A549 (cell line): ENCODE measurements around the gene NR1D1. TPM values are rescaled to one million over a fixed set of nuclear protein-coding genes. Genes with fewer than 3 reads are reported as not detected.

Source experiments
- ATAC-seq, 2 experiments: fragments of 200-7000 bp in 1 of 2; fragments of >200 bp in 1 of 2; cut with Nextera tagmentation in 1 of 2; cut with Tn5 transposase in 1 of 2; 3 replicates each; pipeline versions ENCODE4 v1.8.0 to v1.9.1; 2018 to 2020; ENCODE audit warnings: mild to moderate bottlenecking in 1 of 2, moderate library complexity in 1 of 2
- CTCF ChIA-PET: fragments of 300-600 bp; sonication (Branson Sonifier 250); formaldehyde crosslinking; extraction: SDS; loops from one replicate; lab custom pipeline; 2021; ENCODE audit warnings: antibody characterized with exemption, inconsistent platforms; lab: Yijun Ruan, JAX
- POLR2A ChIA-PET: fragments of 350-600 bp; formaldehyde crosslinking; extraction: SDS; loops from one replicate; lab custom pipeline; 2021; ENCODE audit warnings: antibody characterized with exemption, inconsistent platforms; lab: Yijun Ruan, JAX
- DNase-seq, 2 experiments: peaks; one replicate each; pipeline versions ENCODE4 v3.0.0 to v3.0.0-alpha.2; 2011 to 2016; ENCODE audit warnings: low read depth in 1 of 2, low spot score in 1 of 2
- FAIRE-seq: peaks from 2 replicates; lab custom pipeline; 2011; peaks lifted over from hg19 to GRCh38; lab: Jason Lieb, UNC
- H3K27ac ChIP-seq, 2 experiments: fragments of >200 bp; sonication (Bioruptor Twin); formaldehyde crosslinking; 3 replicates each; pipeline ENCODE4 v1.5.1; 2016 to 2017
- H3K4me1 ChIP-seq: fragments of >200 bp; sonication (Bioruptor Twin); formaldehyde crosslinking; 3 replicates; pipeline ENCODE4 v1.6.1; 2016
- H3K4me2 ChIP-seq: fragments of >200 bp; sonication (Bioruptor Twin); formaldehyde crosslinking; 3 replicates; pipeline ENCODE4 v1.6.1; 2016
- H3K4me3 ChIP-seq: fragments of >200 bp; sonication (Bioruptor Twin); formaldehyde crosslinking; 3 replicates; pipeline ENCODE4 v1.5.1; 2016
- H3K9me3 ChIP-seq: fragments of >200 bp; sonication (Bioruptor Twin); formaldehyde crosslinking; 3 replicates; pipeline ENCODE4 v1.6.1; 2016
- BHLHE40 ChIP-seq: IDR thresholded peaks from 2 replicates; pipeline ENCODE4 v1.6.1; 2012; ENCODE audit warnings: low read depth, low read length, inconsistent platforms
- CBX2 ChIP-seq: fragments of 200-600 bp; sonication (generic); IDR thresholded peaks from 2 replicates; pipeline ENCODE4 v1.6.1; 2016; ENCODE audit warnings: low read depth, mild to moderate bottlenecking, borderline replicate concordance
- CEBPB ChIP-seq, 2 experiments: fragments of >200 bp in 1 of 2; sonication (Bioruptor Twin) in 1 of 2; formaldehyde crosslinking in 1 of 2; IDR thresholded peaks; 2 replicates each; pipeline ENCODE4 v1.6.1; 2012 to 2016
- CHD2 ChIP-seq: fragments of 150-350 bp; IDR thresholded peaks from 2 replicates; pipeline ENCODE4 v1.6.1; 2014; ENCODE audit warnings: low read length; ENCODE audit not compliant: partially characterized antibody
- EHMT2 ChIP-seq: fragments of 200-600 bp; sonication (generic); IDR thresholded peaks from 2 replicates; pipeline ENCODE4 v1.6.1; 2016; ENCODE audit warnings: antibody characterized with exemption, low read depth, mild to moderate bottlenecking, moderate library complexity
- EP300 ChIP-seq, 2 experiments: fragments of >200 bp; sonication (Bioruptor Twin); formaldehyde crosslinking; IDR thresholded peaks; 2 replicates in 1 of 2; 3 replicates in 1 of 2; pipeline ENCODE4 v1.6.1; 2016 to 2017
- FOSL2 ChIP-seq, 2 experiments: fragments of 450-650 bp in 1 of 2; fragments of >200 bp in 1 of 2; sonication (Bioruptor Twin) in 1 of 2; formaldehyde crosslinking; IDR thresholded peaks; 2 replicates each; pipeline versions ENCODE4 v1.5.0 to v1.6.1; 2016 to 2020; ENCODE audit warnings: mild to moderate bottlenecking in 1 of 2, moderate library complexity in 1 of 2
- GATA3 ChIP-seq: IDR thresholded peaks from 2 replicates; pipeline ENCODE4 v1.6.1; 2012; ENCODE audit warnings: borderline replicate concordance
- HOXB13 ChIP-seq: fragments of 250-450 bp; sonication (Bioruptor Pico); IDR thresholded peaks from 2 replicates; pipeline ENCODE4 v1.5.0; 2020; ENCODE audit warnings: low read depth, mild to moderate bottlenecking, moderate library complexity
- HOXB5 ChIP-seq: fragments of 250-450 bp; sonication (Bioruptor Pico); IDR thresholded peaks from 2 replicates; pipeline ENCODE4 v1.5.0; 2020; ENCODE audit warnings: mild to moderate bottlenecking, moderate library complexity
- JUNB ChIP-seq: fragments of >200 bp; sonication (Bioruptor Twin); formaldehyde crosslinking; IDR thresholded peaks from 2 replicates; pipeline ENCODE4 v1.6.1; 2016
- KDM1A ChIP-seq: fragments of 200-600 bp; sonication (generic); IDR thresholded peaks from 2 replicates; pipeline ENCODE4 v1.6.1; 2016; ENCODE audit warnings: low read depth, mild to moderate bottlenecking
- MAZ ChIP-seq: fragments of 150-350 bp; IDR thresholded peaks from 2 replicates; pipeline ENCODE4 v1.6.1; 2014; ENCODE audit warnings: antibody characterized with exemption, low read depth, low read length, borderline replicate concordance
- MYC ChIP-seq: IDR thresholded peaks from 2 replicates; pipeline ENCODE4 v1.6.1; 2012; ENCODE audit warnings: mild to moderate bottlenecking, inconsistent platforms, low read length, improper control_type of control experiment, borderline replicate concordance
- NR3C1 ChIP-seq: fragments of >200 bp; sonication (Bioruptor Twin); formaldehyde crosslinking; IDR thresholded peaks from 3 replicates; pipeline ENCODE4 v1.6.1; 2017
- POLR2A ChIP-seq: IDR thresholded peaks from 2 replicates; pipeline ENCODE4 v1.6.1; 2012; ENCODE audit warnings: mild to moderate bottlenecking, low read length
- RAD21 ChIP-seq, 2 experiments: fragments of >200 bp in 1 of 2; sonication (Bioruptor Twin) in 1 of 2; formaldehyde crosslinking in 1 of 2; IDR thresholded peaks in 1 of 2; conservative IDR thresholded peaks in 1 of 2; 2 replicates in 1 of 2; 3 replicates in 1 of 2; pipeline ENCODE4 v1.6.1; 2012 to 2018; ENCODE audit warnings: inconsistent platforms in 1 of 2
- RARB ChIP-seq: fragments of 250-450 bp; sonication (Bioruptor Pico); IDR thresholded peaks from 2 replicates; pipeline ENCODE4 v1.8.0; 2021; ENCODE audit warnings: mild to moderate bottlenecking, moderate library complexity
- RCOR1 ChIP-seq: fragments of 150-350 bp; IDR thresholded peaks from 2 replicates; pipeline ENCODE4 v1.6.1; 2014; ENCODE audit warnings: antibody characterized with exemption, low read length, low read depth
- RFX5 ChIP-seq: fragments of 450-650 bp; IDR thresholded peaks from 2 replicates; pipeline ENCODE4 v1.7.1; 2014; ENCODE audit warnings: antibody characterized with exemption, mild to moderate bottlenecking, moderate library complexity
- SMC3 ChIP-seq: fragments of >200 bp; sonication (Bioruptor Twin); formaldehyde crosslinking; IDR thresholded peaks from 3 replicates; pipeline ENCODE4 v1.6.1; 2018; ENCODE audit warnings: inconsistent platforms
- TFCP2L1 ChIP-seq: fragments of 250-450 bp; sonication (Bioruptor Pico); IDR thresholded peaks from 2 replicates; pipeline ENCODE4 v1.5.0; 2021; ENCODE audit warnings: mild to moderate bottlenecking
- TP53 ChIP-seq: fragments of 250-450 bp; sonication (Bioruptor Pico); IDR thresholded peaks from 2 replicates; pipeline ENCODE4 v1.5.0; 2021; ENCODE audit warnings: mild to moderate bottlenecking, moderate library complexity
- ZC3H11A ChIP-seq: fragments of 450-650 bp; IDR thresholded peaks from 2 replicates; pipeline ENCODE4 v1.6.1; 2014; ENCODE audit warnings: antibody characterized with exemption, mild to moderate bottlenecking
- ZSCAN20 ChIP-seq: fragments of 250-450 bp; sonication (Bioruptor Pico); IDR thresholded peaks from 2 replicates; pipeline ENCODE4 v1.8.0; 2022; ENCODE audit warnings: mild to moderate bottlenecking, moderate library complexity
- WGBS: methylation state at CpG from one replicate; pipeline ENCODE4 v1.1.6; 2017; ENCODE audit errors: missing lambda C conversion rate; 5-methylcytosine and 5-hydroxymethylcytosine counted together
- polyA plus RNA-seq, 4 experiments: library from polyadenylated mRNA; depleted of rRNA in 3 of 4; stranded (reverse); fragments of >200 nt; fragmentation: RNase III in 1 of 4; extraction: RNeasy Plus Mini Kit Qiagen cat#74134 plus additional on column Dnase treatment in 1 of 4; gene quantifications; 2 replicates in 3 of 4; 3 replicates in 1 of 4; pipeline ENCODE4 v1.2.3, GENCODE V29; 2011 to 2017
- TF ChIP-seq, protein P1 (sequence below): fragments of >200 bp; sonication (Bioruptor Twin); formaldehyde crosslinking; IDR thresholded peaks from 3 replicates; pipeline ENCODE4 v1.5.1; 2016
- TF ChIP-seq, protein P2 (sequence below): IDR thresholded peaks from 2 replicates; pipeline ENCODE4 v1.6.1; 2012
- TF ChIP-seq, protein P3 (sequence below): fragments of >200 bp; sonication (Bioruptor Twin); formaldehyde crosslinking; IDR thresholded peaks from 3 replicates; pipeline ENCODE4 v1.6.1; 2016

NR1D1 gene
- polyA plus RNA-seq, 2 of the 4 experiments (the other 2 are of a cell fraction): 1.2 to 4.4 TPM

DNA sequence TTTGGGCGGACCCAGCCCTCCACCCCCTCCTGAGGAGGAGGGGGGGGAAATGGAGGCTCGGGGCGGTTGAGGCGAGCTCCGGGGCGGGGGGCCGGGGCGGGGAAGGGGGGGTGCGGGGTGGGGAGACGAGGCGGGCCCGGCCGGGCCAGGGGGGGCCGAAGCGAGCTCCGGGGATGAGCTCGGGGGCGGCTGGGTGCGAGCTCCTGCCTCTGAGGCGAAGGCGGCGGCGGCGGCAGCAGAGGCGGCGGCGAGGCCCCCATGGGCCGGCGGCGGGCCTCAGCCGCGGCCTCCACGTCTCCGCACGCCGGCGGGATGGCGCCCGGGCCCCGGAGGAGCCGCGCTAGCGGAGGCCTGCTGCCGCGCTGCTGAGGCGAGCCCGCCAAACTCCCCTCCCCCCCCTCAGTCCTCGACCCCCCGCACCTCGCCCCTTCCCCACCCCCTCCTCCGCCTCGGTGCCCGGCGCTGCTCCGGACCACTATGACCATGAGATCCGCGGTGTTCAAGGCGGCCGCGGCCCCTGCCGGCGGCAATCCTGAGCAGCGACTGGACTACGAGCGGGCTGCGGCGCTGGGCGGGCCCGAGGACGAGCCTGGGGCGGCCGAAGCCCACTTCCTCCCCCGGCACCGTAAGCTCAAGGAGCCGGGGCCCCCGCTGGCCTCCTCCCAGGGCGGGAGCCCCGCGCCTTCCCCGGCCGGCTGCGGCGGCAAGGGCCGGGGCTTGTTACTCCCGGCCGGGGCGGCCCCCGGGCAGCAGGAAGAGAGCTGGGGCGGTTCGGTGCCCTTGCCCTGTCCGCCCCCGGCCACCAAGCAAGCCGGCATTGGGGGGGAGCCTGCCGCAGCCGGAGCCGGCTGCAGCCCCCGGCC lies 22.0 kb upstream of the NR1D1 start:
- FAIRE-seq: no peak
- TF ChIP-seq POLR2A (peak; percentile 18; the same call in 1 of the 2 replicates), EHMT2 (no peak), ZSCAN20 (no peak), MYC (0 out of 2 replicates have a peak, but pooled peaks have one; percentile 34), GATA3 (0 out of 2 replicates have a peak, but pooled peaks have one; percentile 3), FOSL2 (IDR thresholded peaks at IDR 0.05) (no peak), FOSL2 (CRISPR knock-in tag; IDR thresholded peaks at IDR 0.05) (no peak)
- TF ChIP-seq, protein P1, sequence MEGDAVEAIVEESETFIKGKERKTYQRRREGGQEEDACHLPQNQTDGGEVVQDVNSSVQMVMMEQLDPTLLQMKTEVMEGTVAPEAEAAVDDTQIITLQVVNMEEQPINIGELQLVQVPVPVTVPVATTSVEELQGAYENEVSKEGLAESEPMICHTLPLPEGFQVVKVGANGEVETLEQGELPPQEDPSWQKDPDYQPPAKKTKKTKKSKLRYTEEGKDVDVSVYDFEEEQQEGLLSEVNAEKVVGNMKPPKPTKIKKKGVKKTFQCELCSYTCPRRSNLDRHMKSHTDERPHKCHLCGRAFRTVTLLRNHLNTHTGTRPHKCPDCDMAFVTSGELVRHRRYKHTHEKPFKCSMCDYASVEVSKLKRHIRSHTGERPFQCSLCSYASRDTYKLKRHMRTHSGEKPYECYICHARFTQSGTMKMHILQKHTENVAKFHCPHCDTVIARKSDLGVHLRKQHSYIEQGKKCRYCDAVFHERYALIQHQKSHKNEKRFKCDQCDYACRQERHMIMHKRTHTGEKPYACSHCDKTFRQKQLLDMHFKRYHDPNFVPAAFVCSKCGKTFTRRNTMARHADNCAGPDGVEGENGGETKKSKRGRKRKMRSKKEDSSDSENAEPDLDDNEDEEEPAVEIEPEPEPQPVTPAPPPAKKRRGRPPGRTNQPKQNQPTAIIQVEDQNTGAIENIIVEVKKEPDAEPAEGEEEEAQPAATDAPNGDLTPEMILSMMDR: 0 out of 3 replicates have a peak, but pooled peaks have one; percentile 4
- TF ChIP-seq, all 56 proteins: peak for 4
- peak overlapping the region; percentile 67 for H3K4me3 ChIP-seq
- H3K27ac ChIP-seq: peak overlapping the region; percentile 94 to 100
- DNase-seq (peak; percentile 62 to 69), ATAC-seq (peak; percentile 63 to 69)
- WGBS: 3% methylated on average over 46 of the region's 97 CpGs
- POLR2A ChIA-PET: interaction anchor here (0.6 to 6.5 kb wide), 6 partner anchors 9 to 142 kb away, joined by 3 to 60 read pairs (median 20); partner anchors contain the start of genes CASC3, NR1D1 and PSMD3
- CTCF ChIA-PET: interaction anchor here (0.5 to 9.6 kb wide), 18 partner anchors 9 to 268 kb away, joined by 3 to 123 read pairs (median 4); partner anchors contain the start of genes CASC3 and CSF3
- H3K4me2 ChIP-seq: peak overlapping the region; percentile 78
- peaks cover 24% of the 10 kb centered on the region for H3K4me1 ChIP-seq
- H3K9me3 ChIP-seq: no peaks in the 10 kb centered on the region

DNA sequence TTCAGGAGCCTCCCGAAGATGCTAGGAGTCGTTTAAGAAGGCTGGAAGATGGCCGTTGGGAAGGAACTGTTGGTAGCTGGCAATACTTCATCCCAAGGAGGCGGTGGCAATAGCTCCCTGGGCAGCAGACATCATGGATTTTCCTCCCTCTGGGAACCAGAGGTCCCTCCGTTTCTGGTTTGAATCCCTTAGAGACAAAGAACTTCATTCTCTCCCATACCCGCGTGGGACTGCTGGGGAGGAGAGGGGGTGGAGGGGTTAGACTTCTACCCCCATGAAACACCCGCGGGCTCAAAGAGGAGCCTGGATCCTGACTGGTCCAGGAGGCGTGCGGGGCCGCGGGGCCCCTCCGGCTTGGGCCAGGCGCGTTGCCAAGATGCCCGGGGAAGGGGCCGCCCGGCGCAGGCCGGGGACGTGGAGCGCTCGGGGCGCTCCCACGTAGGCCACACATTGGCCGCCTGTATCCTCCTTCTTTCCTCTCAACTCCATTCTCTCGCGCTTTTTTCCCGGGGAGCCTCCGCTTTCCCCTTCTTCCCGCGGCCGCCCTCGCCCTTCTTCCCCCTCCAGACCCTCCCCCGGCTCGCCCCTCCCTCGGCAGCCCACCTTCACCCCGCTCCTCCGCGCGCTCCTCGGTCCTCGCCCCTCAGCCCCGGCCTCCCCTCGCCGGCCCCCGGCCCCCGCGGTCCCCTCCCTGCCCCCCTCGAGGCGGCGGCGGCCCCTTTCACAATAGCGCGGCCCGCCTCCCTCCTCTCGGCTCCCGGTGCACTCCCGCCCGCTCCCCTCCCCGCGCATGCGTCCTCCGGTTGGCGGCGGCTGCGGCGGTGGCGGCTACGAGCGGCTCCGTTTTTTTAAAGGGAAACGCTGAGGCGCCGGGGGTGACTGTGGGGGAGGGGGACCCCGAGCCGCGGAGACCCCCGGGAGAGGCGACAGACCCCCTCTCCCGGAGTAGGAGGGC lies 21.1 kb upstream of the NR1D1 start, which contains the start of gene MSL1:
TSS of gene MSL1 (plus strand) at position 791 of the 955 bp plus-strand sequence. CDS start 642 bp downstream, outside the sequence.
- FAIRE-seq (no peak), ATAC-seq (peak; percentile 75 to 76), DNase-seq (peak; percentile 83 to 91)
- CTCF ChIA-PET: interaction anchor here (0.6 to 9.6 kb wide), 22 partner anchors 8 to 170 kb away, joined by 3 to 123 read pairs (median 4); partner anchors contain the start of genes CASC3 and CSF3
- peak within 1 kb of the TSS; percentile 67 for H3K4me3 ChIP-seq
- H3K27ac ChIP-seq: peak within 1 kb of the TSS; percentile 94 to 100
- H3K4me1 ChIP-seq: peaks cover 24% of the 10 kb centered on the region
- no peaks in the 10 kb centered on the region for H3K9me3 ChIP-seq
- POLR2A ChIA-PET: interaction anchor here (0.6 to 6.5 kb wide), 9 partner anchors 8 to 141 kb away, joined by 3 to 60 read pairs (median 4); partner anchors contain the start of genes CASC3, NR1D1 and PSMD3
- peak within 1 kb of the TSS; percentile 78 for H3K4me2 ChIP-seq
- under 1% methylated on average over 37 of the region's 82 CpGs for WGBS
- TF ChIP-seq, protein P2, sequence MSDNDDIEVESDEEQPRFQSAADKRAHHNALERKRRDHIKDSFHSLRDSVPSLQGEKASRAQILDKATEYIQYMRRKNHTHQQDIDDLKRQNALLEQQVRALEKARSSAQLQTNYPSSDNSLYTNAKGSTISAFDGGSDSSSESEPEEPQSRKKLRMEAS: peak; percentile 43; the same call in 1 of the 2 replicates
- TF ChIP-seq MAZ (no peak), CHD2 (no peak), RCOR1 (no peak), CEBPB (IDR thresholded peaks at IDR 0.05) (peak; percentile 58 to 72; a peak in 3 of 4 replicates), HOXB5 (CRISPR knock-in tag) (no peak), BHLHE40 (no peak), HOXB13 (CRISPR knock-in tag) (no peak), SMC3 (no peak), JUNB (no peak), CBX2 (no peak), RARB (no peak), NR3C1 (no peak), EHMT2 (no peak), TFCP2L1 (CRISPR knock-in tag) (no peak), EP300 (IDR thresholded peaks at IDR 0.05) (no peak), ZSCAN20 (no peak), KDM1A (no peak), MYC (no peak), TP53 (CRISPR knock-in tag) (no peak), RAD21 (conservative IDR thresholded peaks at IDR 0.05 in 1 of 2, IDR thresholded peaks at IDR 0.05 in 1 of 2) (no peak; a peak in 1 of 5 replicates), RFX5 (no peak), ZC3H11A (no peak)
- TF ChIP-seq, protein P3, sequence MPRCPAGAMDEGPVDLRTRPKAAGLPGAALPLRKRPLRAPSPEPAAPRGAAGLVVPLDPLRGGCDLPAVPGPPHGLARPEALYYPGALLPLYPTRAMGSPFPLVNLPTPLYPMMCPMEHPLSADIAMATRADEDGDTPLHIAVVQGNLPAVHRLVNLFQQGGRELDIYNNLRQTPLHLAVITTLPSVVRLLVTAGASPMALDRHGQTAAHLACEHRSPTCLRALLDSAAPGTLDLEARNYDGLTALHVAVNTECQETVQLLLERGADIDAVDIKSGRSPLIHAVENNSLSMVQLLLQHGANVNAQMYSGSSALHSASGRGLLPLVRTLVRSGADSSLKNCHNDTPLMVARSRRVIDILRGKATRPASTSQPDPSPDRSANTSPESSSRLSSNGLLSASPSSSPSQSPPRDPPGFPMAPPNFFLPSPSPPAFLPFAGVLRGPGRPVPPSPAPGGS: peak; percentile 40; the same call in 2 of the 3 replicates
- TF ChIP-seq, protein P1: no peak
